ENCODE measurements around the gene MRPS18C. TPM values are rescaled to one million over a fixed set of nuclear protein-coding genes. Genes with fewer than 3 reads are reported as not detected.

The MRPS18C gene
- total RNA-seq, 6 experiments from 2014 or later = 22.4 to 29.1 (median 24.1) TPM

DNA sequence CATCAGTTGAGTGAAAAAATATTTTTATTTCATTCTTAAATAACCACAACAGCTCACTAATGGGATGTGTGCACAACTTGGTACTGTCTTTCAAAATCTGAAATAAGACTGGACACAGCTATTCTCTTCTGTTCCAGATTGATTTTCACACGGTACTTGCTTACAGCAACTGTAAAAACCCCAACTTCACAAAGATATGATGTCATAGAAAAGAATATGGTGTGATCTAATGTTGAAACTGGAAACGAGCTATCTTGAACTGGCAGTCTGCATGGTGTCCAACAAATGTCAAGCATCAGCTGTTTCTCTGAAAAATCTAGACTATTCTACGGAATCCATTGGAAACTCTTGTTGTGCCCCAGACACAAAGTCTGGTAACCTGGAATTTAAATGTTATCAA lies 15.0 kb upstream of the MRPS18C start:
- no peak overlapping the region for H3K4me3 ChIP-seq
- no peaks in the 10 kb centered on the region for H3K27me3 ChIP-seq
- ATAC-seq (no peak), DNase-seq (no peak)
- 67% methylated on average over 3 of the region's 3 CpGs for WGBS (ENCODE audit: insufficient coverage, low coverage, low lambda C conversion rate, missing lambda C conversion rate)
- TF ChIP-seq, protein P1, sequence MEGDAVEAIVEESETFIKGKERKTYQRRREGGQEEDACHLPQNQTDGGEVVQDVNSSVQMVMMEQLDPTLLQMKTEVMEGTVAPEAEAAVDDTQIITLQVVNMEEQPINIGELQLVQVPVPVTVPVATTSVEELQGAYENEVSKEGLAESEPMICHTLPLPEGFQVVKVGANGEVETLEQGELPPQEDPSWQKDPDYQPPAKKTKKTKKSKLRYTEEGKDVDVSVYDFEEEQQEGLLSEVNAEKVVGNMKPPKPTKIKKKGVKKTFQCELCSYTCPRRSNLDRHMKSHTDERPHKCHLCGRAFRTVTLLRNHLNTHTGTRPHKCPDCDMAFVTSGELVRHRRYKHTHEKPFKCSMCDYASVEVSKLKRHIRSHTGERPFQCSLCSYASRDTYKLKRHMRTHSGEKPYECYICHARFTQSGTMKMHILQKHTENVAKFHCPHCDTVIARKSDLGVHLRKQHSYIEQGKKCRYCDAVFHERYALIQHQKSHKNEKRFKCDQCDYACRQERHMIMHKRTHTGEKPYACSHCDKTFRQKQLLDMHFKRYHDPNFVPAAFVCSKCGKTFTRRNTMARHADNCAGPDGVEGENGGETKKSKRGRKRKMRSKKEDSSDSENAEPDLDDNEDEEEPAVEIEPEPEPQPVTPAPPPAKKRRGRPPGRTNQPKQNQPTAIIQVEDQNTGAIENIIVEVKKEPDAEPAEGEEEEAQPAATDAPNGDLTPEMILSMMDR (IDR thresholded peaks at IDR 0.05) = no peak
- TF ChIP-seq POLR2A (IDR thresholded peaks at IDR 0.05) = no peak
- H3K36me3 ChIP-seq = peaks cover 0 to 37% (median 2%) of the 10 kb centered on the region in 4 donors
- H3K27ac ChIP-seq = no peak overlapping the region
- intact Hi-C loops (cut with DNase I) = no loop called here
- H3K4me1 ChIP-seq = no peaks in the 10 kb centered on the region
- H3K9me3 ChIP-seq = no peaks in the 10 kb centered on the region

- peak in 1 of 4 donors; percentile 31 for ATAC-seq
- no peak overlapping the region for H3K27ac ChIP-seq
- H3K4me3 ChIP-seq = no peak overlapping the region
- H3K27me3 ChIP-seq = no peaks in the 10 kb centered on the region
- no peak for DNase-seq
- intact Hi-C loops (cut with DNase I) = no loop called here
- no peaks in the 10 kb centered on the region for H3K9me3 ChIP-seq
- H3K36me3 ChIP-seq = peaks cover 0 to 26% (median 2%) of the 10 kb centered on the region in 4 donors
- 49% methylated on average over 2 of the region's 2 CpGs for WGBS (ENCODE audit: insufficient coverage, low coverage, low lambda C conversion rate, missing lambda C conversion rate)
- H3K4me1 ChIP-seq = no peaks in the 10 kb centered on the region
- no peak for TF ChIP-seq POLR2A (IDR thresholded peaks at IDR 0.05)
- TF ChIP-seq, protein P1 (IDR thresholded peaks at IDR 0.05) = no peak
Observed at GRCh38 chr4:83449009-83449408, 6.8 kb upstream of the MRPS18C start.

DNA sequence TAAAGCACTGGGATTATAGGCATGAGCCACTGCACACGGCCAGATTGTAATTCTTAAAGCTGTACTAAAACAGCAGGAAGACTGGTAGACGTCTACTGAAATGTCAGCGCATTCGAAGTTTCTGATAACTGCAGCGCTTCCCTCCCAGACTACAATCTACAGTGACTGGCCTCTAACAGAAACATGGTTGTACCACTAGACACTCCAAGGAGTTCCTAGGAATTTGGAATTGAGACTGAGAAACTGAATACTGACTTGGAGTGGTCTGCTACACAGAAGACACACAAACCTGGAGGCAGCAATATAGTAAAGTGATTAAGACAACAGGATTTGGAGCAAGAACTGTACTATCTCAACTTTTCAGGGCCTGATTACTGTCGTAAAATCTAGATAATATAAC lies 1.2 kb upstream of the MRPS18C start:
- WGBS (ENCODE audit: insufficient coverage, low coverage, low lambda C conversion rate, missing lambda C conversion rate) = 29% methylated on average over 6 of the region's 6 CpGs
- intact Hi-C loops (cut with DNase I) = no loop called here

DNA sequence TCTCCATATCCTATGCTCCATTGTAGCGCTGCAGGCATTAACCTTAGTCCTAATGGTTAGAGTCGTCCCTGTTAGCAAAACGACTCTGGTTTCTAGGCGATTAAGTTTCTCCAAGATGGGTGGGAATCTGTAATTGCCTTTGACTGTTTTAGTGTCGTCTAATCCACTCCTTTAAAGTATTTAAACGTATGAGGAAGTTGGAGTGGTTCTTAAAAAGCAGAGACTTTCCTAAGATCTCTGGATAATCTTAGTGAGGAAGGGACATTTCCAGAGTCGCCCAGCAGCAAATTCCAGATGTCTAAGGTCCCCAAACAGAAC lies 285 bp downstream of the MRPS18C start:
- intact Hi-C loops (cut with DNase I) = no loop called here
- Histone ChIP-seq H3K36me3 (peaks cover 0 to 44% (median 8%) of the 10 kb centered on the region in 4 donors), H3K27me3 (no peaks in the 10 kb centered on the region), H3K4me1 (peaks cover 0 to 11% (median 4%) of the 10 kb centered on the region in 4 donors), H3K27ac (peak overlapping the region; percentile 93 to 94 (median 93)), H3K4me3 (peak overlapping the region; percentile 72 to 75 (median 75)), H3K9me3 (no peaks in the 10 kb centered on the region)
- DNase-seq (no peak), ATAC-seq (no peak)
- no peak for TF ChIP-seq POLR2A (IDR thresholded peaks at IDR 0.05)
- TF ChIP-seq, protein P1 (IDR thresholded peaks at IDR 0.05) = no peak
- 0% methylated on average over 7 of the region's 7 CpGs for WGBS (ENCODE audit: insufficient coverage, low coverage, low lambda C conversion rate, missing lambda C conversion rate)

More for the DNA sequence above, 1.2 kb upstream of the MRPS18C start:
- no peak for TF ChIP-seq POLR2A (IDR thresholded peaks at IDR 0.05)
- TF ChIP-seq, protein P1 (IDR thresholded peaks at IDR 0.05) = no peak
- ATAC-seq (no peak), DNase-seq (no peak)
- H3K27me3 ChIP-seq = no peaks in the 10 kb centered on the region
- no peaks in the 10 kb centered on the region for H3K9me3 ChIP-seq
- H3K36me3 ChIP-seq = peaks cover 0 to 29% (median under 1%) of the 10 kb centered on the region in 4 donors
- peak overlapping the region; percentile 72 to 75 (median 75) for H3K4me3 ChIP-seq
- H3K27ac ChIP-seq = peak overlapping the region; percentile 93 to 94 (median 93)
- H3K4me1 ChIP-seq = peaks cover 0 to 11% (median 4%) of the 10 kb centered on the region in 4 donors

DNA sequence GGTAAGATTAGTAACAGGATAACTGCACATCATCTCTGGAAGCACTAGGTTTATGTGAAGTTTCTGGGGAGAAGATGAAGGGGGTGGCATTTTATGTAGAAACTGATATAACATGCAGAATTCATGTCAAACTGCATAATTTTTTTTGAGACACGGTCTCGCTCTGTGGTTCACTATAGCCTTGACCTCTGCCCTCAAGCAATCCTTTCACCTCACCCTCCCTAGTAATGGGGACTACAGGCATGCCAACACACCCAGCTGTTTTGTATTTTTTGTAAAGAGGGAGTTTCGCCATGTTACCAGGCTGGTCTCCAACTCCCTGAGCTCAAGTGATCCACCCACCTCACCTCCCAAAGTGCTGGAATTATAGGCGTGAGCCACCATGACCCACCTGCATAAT lies 17.6 kb downstream of the MRPS18C start:
- Histone ChIP-seq H3K27me3 (no peaks in the 10 kb centered on the region), H3K27ac (no peak overlapping the region), H3K9me3 (no peaks in the 10 kb centered on the region), H3K4me1 (no peaks in the 10 kb centered on the region), H3K4me3 (no peak overlapping the region), H3K36me3 (peaks cover 0 to 11% (median 0%) of the 10 kb centered on the region in 4 donors)
- ATAC-seq (no peak), DNase-seq (no peak)
- TF ChIP-seq POLR2A (IDR thresholded peaks at IDR 0.05) = no peak
- TF ChIP-seq, protein P1 (IDR thresholded peaks at IDR 0.05) = no peak
- whole genome bisulfite sequencing (ENCODE audit: insufficient coverage, low coverage, low lambda C conversion rate, missing lambda C conversion rate) = 75% methylated on average over 3 of the region's 4 CpGs
- intact Hi-C loops (cut with DNase I) = no loop called here

Data from right lobe of liver (tissue), 6 donors.